Stimulated activated naive CD8-positive, alpha-beta T cell treated with anti-CD3 and anti-CD28 coated beads, Interleukin-15, Interleukin-2, amounts not matched to agents 100 ng/mL and 50 ng/mL, for 24 hours (primary cell): ENCODE data around the gene ATF6B.
"Not testable (repeated sequence)": the region's sequence is repeated elsewhere in the genome, so short reads cannot be mapped to it uniquely, and the experiment has no call there.

ENCODE experiments used
- H3K27ac Mint-ChIP-seq: one replicate; pipeline ENCODE4 v1.8.0; 2021; ENCODE audit warnings: mild to moderate bottlenecking, mixed read lengths
- H3K27me3 Mint-ChIP-seq: one replicate; pipeline ENCODE4 v1.8.0; 2021; ENCODE audit warnings: mixed read lengths
- H3K36me3 Mint-ChIP-seq: one replicate; pipeline ENCODE4 v1.8.0; 2021; ENCODE audit warnings: low read depth, mixed read lengths
- H3K4me1 Mint-ChIP-seq: one replicate; pipeline ENCODE4 v1.8.0; 2021; ENCODE audit warnings: low read depth, mixed read lengths
- H3K4me3 Mint-ChIP-seq: one replicate; pipeline ENCODE4 v1.8.0; 2021; ENCODE audit warnings: mild to moderate bottlenecking, mixed read lengths
- H3K9me3 Mint-ChIP-seq: one replicate; pipeline ENCODE4 v1.8.0; 2021; ENCODE audit warnings: mixed read lengths

The ATF6B gene

GRCh38 chr6:32109114-32109764, 18.8 kb downstream of the ATF6B start, which contains the start of gene TNXB:
TSS of gene TNXB (minus strand) at chr6:32109338. CDS start at chr6:32098198, 11,140 bp downstream.
- Mint-ChIP-seq H3K4me3 (no peak within 1 kb of the TSS), H3K4me1 (peaks cover 20% of the 10 kb centered on the region), H3K27ac (peak within 1 kb of the TSS; percentile 15), H3K9me3 (no peaks in the 10 kb centered on the region), H3K36me3 (no peaks in the 10 kb centered on the region), H3K27me3 (peaks cover 28% of the 10 kb centered on the region)

DNA sequence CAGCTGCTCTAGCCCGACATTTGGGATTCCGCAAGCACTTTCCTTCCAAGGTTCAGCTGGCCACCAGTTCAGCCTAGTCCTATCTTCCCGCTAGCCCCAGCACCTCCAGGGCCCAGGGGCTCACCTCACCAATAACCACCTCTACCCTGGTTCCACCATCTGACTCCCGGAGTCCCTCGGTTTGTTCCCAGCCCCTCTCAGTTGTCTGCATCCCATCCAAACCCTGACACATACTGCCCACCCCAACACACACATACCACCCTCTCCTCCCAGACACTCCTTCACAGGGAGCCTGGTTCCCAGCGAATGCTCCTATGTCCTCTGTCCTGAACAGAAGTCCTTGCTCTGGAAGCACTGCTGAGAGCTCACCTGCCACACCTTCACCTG, 19.3 kb downstream of the ATF6B start:
- Mint-ChIP-seq H3K4me1 (peaks cover 20% of the 10 kb centered on the region), H3K9me3 (no peaks in the 10 kb centered on the region), H3K4me3 (no peak overlapping the region), H3K36me3 (no peaks in the 10 kb centered on the region), H3K27ac (no peak overlapping the region), H3K27me3 (peaks cover 32% of the 10 kb centered on the region)

- Mint-ChIP-seq H3K27me3 (peaks cover 32% of the 10 kb centered on the region), H3K4me1 (peaks cover 20% of the 10 kb centered on the region), H3K4me3 (no peak overlapping the region), H3K27ac (no peak overlapping the region), H3K36me3 (no peaks in the 10 kb centered on the region), H3K9me3 (no peaks in the 10 kb centered on the region)
Measured at GRCh38 chr6:32108094-32108627, 19.9 kb downstream of the ATF6B start.

GRCh38 chr6:32107406-32107805, 20.6 kb downstream of the ATF6B start:
- Mint-ChIP-seq H3K27ac (no peak overlapping the region), H3K27me3 (peaks cover 32% of the 10 kb centered on the region), H3K36me3 (no peaks in the 10 kb centered on the region), H3K9me3 (no peaks in the 10 kb centered on the region), H3K4me3 (no peak overlapping the region), H3K4me1 (peaks cover 20% of the 10 kb centered on the region)

DNA sequence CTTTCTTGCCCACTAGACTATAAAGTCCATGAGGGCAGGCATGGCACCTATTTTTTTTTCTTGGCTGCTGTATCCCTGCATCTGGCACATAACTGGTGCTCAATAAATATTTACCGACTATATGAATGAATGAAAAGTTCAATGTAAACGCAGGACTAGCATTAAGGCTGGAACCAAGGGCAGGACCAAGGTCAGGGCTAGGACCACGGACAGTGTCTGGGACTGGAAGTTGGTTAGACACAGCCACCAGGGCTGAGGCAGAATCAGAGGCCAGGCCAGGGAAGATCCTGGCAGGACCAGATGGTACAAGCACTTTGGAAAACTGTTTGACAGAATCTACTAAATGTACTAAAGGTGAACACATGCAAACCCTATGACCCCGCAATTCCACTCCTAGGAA, 22.6 kb downstream of the ATF6B start:
- Mint-ChIP-seq H3K27ac (no peak overlapping the region), H3K4me3 (no peak overlapping the region), H3K36me3 (no peaks in the 10 kb centered on the region), H3K4me1 (peaks cover 20% of the 10 kb centered on the region), H3K9me3 (no peaks in the 10 kb centered on the region), H3K27me3 (peaks cover 35% of the 10 kb centered on the region)

GRCh38 chr6:32102255-32102654, 25.8 kb downstream of the ATF6B start:
- no peak overlapping the region for H3K4me3 Mint-ChIP-seq
- H3K27ac Mint-ChIP-seq, result no peak overlapping the region
- no peaks in the 10 kb centered on the region for H3K36me3 Mint-ChIP-seq
- peaks cover under 1% of the 10 kb centered on the region for H3K4me1 Mint-ChIP-seq
- H3K27me3 Mint-ChIP-seq, result peaks cover 39% of the 10 kb centered on the region
- H3K9me3 Mint-ChIP-seq, result no peaks in the 10 kb centered on the region

- H3K4me3 Mint-ChIP-seq, H3K4me1 Mint-ChIP-seq, H3K36me3 Mint-ChIP-seq, H3K27ac Mint-ChIP-seq, H3K9me3 Mint-ChIP-seq: not testable (repeated sequence)
- peaks cover 36% of the 10 kb centered on the region for H3K27me3 Mint-ChIP-seq
Measured at GRCh38 chr6:32100251-32100650, 27.8 kb downstream of the ATF6B start.

DNA sequence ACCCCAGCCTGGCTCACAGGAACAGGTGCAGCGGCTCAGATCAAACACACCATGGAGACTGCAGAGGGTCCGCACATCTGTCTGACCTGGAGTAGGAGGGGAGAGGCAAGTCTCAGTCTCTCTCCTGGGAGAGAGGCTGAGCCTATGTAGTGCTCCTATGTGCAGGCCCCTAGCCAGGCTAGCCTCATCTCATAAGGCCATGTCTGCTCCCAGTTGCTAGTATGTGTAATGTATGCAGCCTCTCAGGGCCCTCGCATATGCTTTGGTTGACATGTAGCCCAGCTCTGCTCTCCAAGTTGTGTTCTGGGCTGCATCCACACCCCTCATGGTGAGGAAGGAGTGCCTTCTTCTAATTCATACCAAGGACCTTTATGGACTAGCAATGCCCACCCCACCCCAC, 30.7 kb downstream of the ATF6B start:
- H3K9me3 Mint-ChIP-seq, result no peaks in the 10 kb centered on the region
- no peaks in the 10 kb centered on the region for H3K36me3 Mint-ChIP-seq
- no peaks in the 10 kb centered on the region for H3K4me1 Mint-ChIP-seq
- H3K27me3 Mint-ChIP-seq, result peaks cover 43% of the 10 kb centered on the region
- no peak overlapping the region for H3K27ac Mint-ChIP-seq
- H3K4me3 Mint-ChIP-seq, result no peak overlapping the region

DNA sequence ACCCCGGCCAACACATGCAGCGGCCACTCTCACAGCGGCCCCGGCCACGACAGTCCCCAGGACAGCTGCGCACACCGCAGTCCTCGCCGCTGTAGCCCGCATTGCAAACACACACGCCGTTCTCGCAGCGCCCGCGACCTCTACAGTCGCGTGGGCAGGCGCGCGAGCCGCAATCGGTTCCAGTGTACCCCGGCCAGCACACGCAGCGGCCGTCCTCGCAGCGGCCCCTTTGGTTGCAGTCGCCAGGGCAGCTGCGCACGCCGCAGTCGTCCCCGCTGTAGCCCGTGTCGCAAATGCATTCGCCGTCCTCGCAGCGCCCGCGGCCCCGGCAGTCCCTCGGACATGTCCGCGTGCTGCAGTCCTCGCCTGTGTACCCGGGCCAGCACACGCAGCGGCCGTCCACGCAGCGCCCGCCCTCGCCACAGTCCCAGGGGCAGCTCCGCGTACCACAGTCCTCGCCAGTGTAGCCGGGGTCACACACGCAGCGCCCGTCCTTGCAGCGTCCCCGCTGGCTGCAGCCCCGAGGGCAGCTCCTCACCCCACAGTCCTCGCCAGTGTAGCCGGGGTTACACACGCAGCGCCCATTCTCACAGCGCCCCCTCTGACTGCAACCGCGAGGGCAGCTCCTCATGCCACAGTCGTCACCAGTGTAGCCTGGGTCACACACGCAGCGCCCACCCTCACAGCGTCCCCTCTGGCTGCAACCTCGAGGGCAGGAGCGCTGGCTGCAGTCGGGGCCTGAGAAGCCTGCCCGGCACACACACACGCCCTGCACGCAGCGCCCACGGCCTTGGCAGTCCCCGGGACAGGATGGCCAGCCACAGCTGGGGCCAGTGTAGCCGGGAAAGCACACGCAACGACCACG, 31.4 kb downstream of the ATF6B start:
- no peaks in the 10 kb centered on the region for H3K36me3 Mint-ChIP-seq
- no peaks in the 10 kb centered on the region for H3K4me1 Mint-ChIP-seq
- no peak overlapping the region for H3K27ac Mint-ChIP-seq
- no peak overlapping the region for H3K4me3 Mint-ChIP-seq
- peaks cover 46% of the 10 kb centered on the region for H3K27me3 Mint-ChIP-seq
- no peaks in the 10 kb centered on the region for H3K9me3 Mint-ChIP-seq

DNA sequence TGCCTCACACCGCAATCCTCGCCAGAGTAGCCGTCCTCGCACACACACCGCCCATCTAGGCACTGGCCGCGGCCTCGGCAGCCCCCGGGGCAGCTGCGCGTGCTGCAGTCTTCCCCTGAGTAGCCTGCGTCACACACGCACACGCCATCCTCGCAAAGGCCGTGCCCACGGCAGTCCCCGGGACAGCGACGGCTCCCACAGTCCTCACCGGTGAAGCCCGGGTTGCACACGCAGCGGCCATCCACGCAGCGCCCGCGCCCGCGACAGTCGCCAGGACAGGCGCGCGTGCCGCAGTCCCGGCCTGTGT, 32.0 kb downstream of the ATF6B start:
- no peak overlapping the region for H3K4me3 Mint-ChIP-seq
- H3K27ac Mint-ChIP-seq, result no peak overlapping the region
- no peaks in the 10 kb centered on the region for H3K36me3 Mint-ChIP-seq
- H3K4me1 Mint-ChIP-seq, result no peaks in the 10 kb centered on the region
- H3K9me3 Mint-ChIP-seq, result no peaks in the 10 kb centered on the region
- peaks cover 46% of the 10 kb centered on the region for H3K27me3 Mint-ChIP-seq

DNA sequence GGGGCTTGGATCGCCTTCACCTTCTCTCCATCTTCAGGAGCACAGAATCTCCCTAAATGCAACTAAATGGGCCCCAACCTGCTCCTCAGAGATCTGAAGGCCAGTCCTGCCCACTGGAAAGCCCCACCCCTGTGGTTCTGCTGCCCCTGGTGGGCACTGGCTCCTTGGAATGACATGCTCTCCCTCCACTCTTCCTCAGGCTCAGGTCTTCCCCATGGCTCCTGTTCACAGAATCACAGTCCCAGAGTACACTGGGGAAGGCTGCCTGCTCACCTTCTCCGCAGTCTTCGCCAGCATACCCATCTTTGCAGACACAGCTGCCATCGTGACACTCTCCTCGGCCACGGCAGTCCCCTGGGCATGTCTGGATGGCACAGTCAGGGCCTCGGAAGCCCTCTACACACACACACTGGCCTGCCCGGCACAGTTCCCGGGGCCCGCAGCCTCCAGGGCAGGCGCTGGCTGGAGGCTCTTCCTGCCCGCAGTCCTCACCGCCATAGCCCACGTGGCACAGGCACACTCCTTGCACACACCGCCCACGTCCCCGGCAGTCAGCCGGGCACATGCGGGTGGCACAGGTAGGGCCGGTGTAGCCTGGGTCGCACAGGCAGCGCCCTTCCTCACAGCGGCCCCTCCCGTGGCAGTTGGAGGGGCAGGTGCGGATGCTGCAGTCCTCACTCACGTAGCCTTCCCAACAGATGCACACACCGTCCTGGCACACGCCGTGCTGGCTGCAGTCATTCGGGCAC, 32.5 kb downstream of the ATF6B start:
- Mint-ChIP-seq H3K9me3 (no peaks in the 10 kb centered on the region), H3K27me3 (peaks cover 50% of the 10 kb centered on the region), H3K27ac (no peak overlapping the region), H3K36me3 (no peaks in the 10 kb centered on the region), H3K4me1 (no peaks in the 10 kb centered on the region), H3K4me3 (no peak overlapping the region)

DNA sequence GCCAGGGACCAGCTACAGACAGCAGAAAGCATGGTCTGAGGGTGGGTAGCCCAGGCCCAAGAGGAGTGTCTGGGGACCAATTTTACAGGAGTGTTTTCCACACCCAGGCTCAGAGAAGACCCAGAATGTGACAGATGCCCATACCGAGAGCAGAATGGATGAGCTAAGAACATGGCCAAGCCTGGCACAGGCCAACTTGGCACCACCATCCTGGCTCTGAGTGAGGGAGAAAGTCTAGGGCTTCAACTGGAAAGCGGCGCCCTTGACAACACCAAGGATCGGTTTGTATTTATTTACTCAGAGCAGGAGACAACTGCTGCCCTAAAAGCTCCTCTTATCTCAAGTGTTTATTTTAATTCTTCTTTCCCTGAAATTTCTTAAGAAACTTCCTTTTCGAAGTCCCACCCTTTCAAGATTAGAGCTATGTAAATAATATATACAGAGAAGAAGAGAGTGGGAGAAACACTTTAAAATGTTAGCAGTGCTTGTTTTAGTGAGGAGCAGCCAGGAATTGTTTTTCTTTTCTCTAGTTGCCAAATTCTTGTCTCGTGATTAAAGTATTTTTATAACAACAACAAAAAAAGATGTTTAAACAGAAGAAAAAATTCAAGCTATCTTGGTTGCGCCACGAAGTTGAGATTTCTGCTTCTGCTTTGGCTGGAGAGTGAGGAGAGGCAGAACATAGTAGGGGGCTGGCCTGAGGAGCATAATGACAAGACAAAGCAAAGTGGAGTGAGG, 35.1 kb downstream of the ATF6B start:
- H3K36me3 Mint-ChIP-seq, result no peaks in the 10 kb centered on the region
- H3K9me3 Mint-ChIP-seq, result no peaks in the 10 kb centered on the region
- H3K27me3 Mint-ChIP-seq, result peaks cover 54% of the 10 kb centered on the region
- H3K27ac Mint-ChIP-seq, result no peak overlapping the region
- H3K4me3 Mint-ChIP-seq, result no peak overlapping the region
- H3K4me1 Mint-ChIP-seq, result no peaks in the 10 kb centered on the region

- Mint-ChIP-seq H3K27me3 (peaks cover 55% of the 10 kb centered on the region), H3K4me3 (no peak overlapping the region), H3K4me1 (peaks cover 13% of the 10 kb centered on the region), H3K9me3 (no peaks in the 10 kb centered on the region), H3K27ac (no peak overlapping the region), H3K36me3 (no peaks in the 10 kb centered on the region)
Measured at GRCh38 chr6:32089082-32089828, 38.8 kb downstream of the ATF6B start.

DNA sequence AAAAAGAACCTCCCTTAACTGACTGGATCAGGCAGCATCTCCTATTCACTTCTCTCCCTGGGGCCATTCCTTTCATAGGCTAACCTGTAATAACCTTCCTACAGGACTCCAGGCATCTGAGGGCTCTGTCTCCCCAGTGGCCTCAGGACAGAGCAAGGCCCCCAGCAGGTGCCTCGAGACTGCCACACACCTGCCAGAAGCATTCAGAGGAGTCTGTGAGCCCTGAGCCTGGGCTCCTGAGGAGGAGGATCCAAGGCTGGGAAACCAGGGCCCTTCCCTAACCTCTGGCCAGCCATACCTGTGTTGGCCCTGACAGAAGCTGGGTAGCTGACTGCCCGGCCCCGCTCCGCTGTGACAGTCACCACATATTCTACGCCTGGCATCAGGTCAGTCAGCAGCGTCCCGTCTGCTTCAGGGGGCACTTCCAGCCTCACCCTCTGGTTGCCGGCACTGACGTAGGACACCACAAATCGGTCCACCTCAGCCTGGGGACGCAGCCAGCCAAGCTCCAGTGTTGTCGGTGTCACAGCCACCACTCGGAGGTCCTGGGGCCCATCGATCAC, 39.5 kb downstream of the ATF6B start:
- peaks cover 59% of the 10 kb centered on the region for H3K27me3 Mint-ChIP-seq

More for the DNA sequence above, 39.5 kb downstream of the ATF6B start:
- Mint-ChIP-seq H3K4me3 (no peak overlapping the region), H3K36me3 (no peaks in the 10 kb centered on the region), H3K4me1 (peaks cover 13% of the 10 kb centered on the region), H3K9me3 (no peaks in the 10 kb centered on the region), H3K27ac (no peak overlapping the region)
